Measurements from ENCODE around the gene FNDC3B. TPM values are rescaled to one million over a fixed set of nuclear protein-coding genes. Genes with fewer than 3 reads are reported as not detected.

The FNDC3B gene
- total RNA-seq, 1 experiment from 2014 or later: 173 TPM

GRCh38 chr3:172391592-172392302 is 352.4 kb downstream of the FNDC3B start:
- no peak for DNase-seq (ENCODE audit: low read depth, low spot score)
- POLR2A ChIA-PET: no interaction called here

GRCh38 chr3:172394692-172395091 is 355.3 kb downstream of the FNDC3B start:
- H3K27me3 ChIP-seq (ENCODE audit: control insufficient read depth, insufficient read depth, low read length): no peaks in the 10 kb centered on the region
- no peaks in the 10 kb centered on the region for H3K4me1 ChIP-seq (ENCODE audit: control insufficient read depth, insufficient read depth, low read length)
- no TSS peak for BruUV-seq (replicated peaks)
- H3K36me3 ChIP-seq (ENCODE audit: control insufficient read depth, insufficient read depth, low read length): no peaks in the 10 kb centered on the region; the same call in 1 of the 2 replicates
- intact Hi-C loops (cut with micrococcal nuclease; ENCODE audit: unreplicated experiment): no loop called here
- DNase-seq (ENCODE audit: low read depth, low spot score): no peak
- ChIA-PET POLR2A (no interaction called here), CTCF (no interaction called here)
- TF ChIP-seq TCF7L2 (IDR thresholded peaks at IDR 0.05; ENCODE audit: low read depth, low read length): no peak
- TF ChIP-seq SIN3A (IDR thresholded peaks at IDR 0.05; ENCODE audit: borderline replicate concordance, insufficient read depth, low read depth, low read length): no peak
- no peak overlapping the region for H3K27ac ChIP-seq (ENCODE audit: low read length)
- no peaks in the 10 kb centered on the region for H3K9me3 ChIP-seq (ENCODE audit: control insufficient read depth, insufficient read depth, low read depth, low read length)
- in situ Hi-C loops (cut with HindIII; ENCODE audit: low pct_unique_long_range_greater_than_20kb, low sequenced_read_pairs): no loop called here
- no peak overlapping the region for H3K4me3 ChIP-seq (ENCODE audit: low read depth in 2 of 2, low read length in 2 of 2)
- ATAC-seq: no peak

More at GRCh38 chr3:172391592-172392302, 352.4 kb downstream of the FNDC3B start:
- in situ Hi-C loops (cut with HindIII; ENCODE audit: low pct_unique_long_range_greater_than_20kb, low sequenced_read_pairs) (no loop called here), intact Hi-C loops (cut with micrococcal nuclease; ENCODE audit: unreplicated experiment) (no loop called here)
- BruUV-seq (replicated peaks): no TSS peak
- H3K27ac ChIP-seq (ENCODE audit: low read length): no peak overlapping the region
- no peaks in the 10 kb centered on the region for H3K9me3 ChIP-seq (ENCODE audit: control insufficient read depth, insufficient read depth, low read depth, low read length)
- no peaks in the 10 kb centered on the region for H3K4me1 ChIP-seq (ENCODE audit: control insufficient read depth, insufficient read depth, low read length)
- H3K4me3 ChIP-seq (ENCODE audit: low read depth in 2 of 2, low read length in 2 of 2): no peak overlapping the region
- H3K27me3 ChIP-seq (ENCODE audit: control insufficient read depth, insufficient read depth, low read length): no peaks in the 10 kb centered on the region
- TF ChIP-seq POLR2AphosphoS5 (IDR thresholded peaks at IDR 0.05; ENCODE audit: low read depth, low read length): no peak
- TF ChIP-seq, protein P1, sequence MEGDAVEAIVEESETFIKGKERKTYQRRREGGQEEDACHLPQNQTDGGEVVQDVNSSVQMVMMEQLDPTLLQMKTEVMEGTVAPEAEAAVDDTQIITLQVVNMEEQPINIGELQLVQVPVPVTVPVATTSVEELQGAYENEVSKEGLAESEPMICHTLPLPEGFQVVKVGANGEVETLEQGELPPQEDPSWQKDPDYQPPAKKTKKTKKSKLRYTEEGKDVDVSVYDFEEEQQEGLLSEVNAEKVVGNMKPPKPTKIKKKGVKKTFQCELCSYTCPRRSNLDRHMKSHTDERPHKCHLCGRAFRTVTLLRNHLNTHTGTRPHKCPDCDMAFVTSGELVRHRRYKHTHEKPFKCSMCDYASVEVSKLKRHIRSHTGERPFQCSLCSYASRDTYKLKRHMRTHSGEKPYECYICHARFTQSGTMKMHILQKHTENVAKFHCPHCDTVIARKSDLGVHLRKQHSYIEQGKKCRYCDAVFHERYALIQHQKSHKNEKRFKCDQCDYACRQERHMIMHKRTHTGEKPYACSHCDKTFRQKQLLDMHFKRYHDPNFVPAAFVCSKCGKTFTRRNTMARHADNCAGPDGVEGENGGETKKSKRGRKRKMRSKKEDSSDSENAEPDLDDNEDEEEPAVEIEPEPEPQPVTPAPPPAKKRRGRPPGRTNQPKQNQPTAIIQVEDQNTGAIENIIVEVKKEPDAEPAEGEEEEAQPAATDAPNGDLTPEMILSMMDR (IDR thresholded peaks at IDR 0.05): no peak
- TF ChIP-seq TCF7L2 (IDR thresholded peaks at IDR 0.05; ENCODE audit: low read depth, low read length): no peak
- TF ChIP-seq, protein P2, sequence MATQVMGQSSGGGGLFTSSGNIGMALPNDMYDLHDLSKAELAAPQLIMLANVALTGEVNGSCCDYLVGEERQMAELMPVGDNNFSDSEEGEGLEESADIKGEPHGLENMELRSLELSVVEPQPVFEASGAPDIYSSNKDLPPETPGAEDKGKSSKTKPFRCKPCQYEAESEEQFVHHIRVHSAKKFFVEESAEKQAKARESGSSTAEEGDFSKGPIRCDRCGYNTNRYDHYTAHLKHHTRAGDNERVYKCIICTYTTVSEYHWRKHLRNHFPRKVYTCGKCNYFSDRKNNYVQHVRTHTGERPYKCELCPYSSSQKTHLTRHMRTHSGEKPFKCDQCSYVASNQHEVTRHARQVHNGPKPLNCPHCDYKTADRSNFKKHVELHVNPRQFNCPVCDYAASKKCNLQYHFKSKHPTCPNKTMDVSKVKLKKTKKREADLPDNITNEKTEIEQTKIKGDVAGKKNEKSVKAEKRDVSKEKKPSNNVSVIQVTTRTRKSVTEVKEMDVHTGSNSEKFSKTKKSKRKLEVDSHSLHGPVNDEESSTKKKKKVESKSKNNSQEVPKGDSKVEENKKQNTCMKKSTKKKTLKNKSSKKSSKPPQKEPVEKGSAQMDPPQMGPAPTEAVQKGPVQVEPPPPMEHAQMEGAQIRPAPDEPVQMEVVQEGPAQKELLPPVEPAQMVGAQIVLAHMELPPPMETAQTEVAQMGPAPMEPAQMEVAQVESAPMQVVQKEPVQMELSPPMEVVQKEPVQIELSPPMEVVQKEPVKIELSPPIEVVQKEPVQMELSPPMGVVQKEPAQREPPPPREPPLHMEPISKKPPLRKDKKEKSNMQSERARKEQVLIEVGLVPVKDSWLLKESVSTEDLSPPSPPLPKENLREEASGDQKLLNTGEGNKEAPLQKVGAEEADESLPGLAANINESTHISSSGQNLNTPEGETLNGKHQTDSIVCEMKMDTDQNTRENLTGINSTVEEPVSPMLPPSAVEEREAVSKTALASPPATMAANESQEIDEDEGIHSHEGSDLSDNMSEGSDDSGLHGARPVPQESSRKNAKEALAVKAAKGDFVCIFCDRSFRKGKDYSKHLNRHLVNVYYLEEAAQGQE (IDR thresholded peaks at IDR 0.05; ENCODE audit: insufficient read depth in 1 of 2, low read depth in 2 of 2, low read length in 1 of 2): no peak
- TF ChIP-seq SIN3A (IDR thresholded peaks at IDR 0.05; ENCODE audit: borderline replicate concordance, insufficient read depth, low read depth, low read length): no peak
- no peaks in the 10 kb centered on the region for H3K36me3 ChIP-seq (ENCODE audit: control insufficient read depth, insufficient read depth, low read length)
- CTCF ChIA-PET: no interaction called here
- ATAC-seq: no peak

- Histone ChIP-seq H3K9me3 (ENCODE audit: control insufficient read depth, insufficient read depth, low read depth, low read length) (no peaks in the 10 kb centered on the region), H3K27me3 (ENCODE audit: control insufficient read depth, insufficient read depth, low read length) (no peaks in the 10 kb centered on the region), H3K4me3 (ENCODE audit: low read depth in 2 of 2, low read length in 2 of 2) (no peak overlapping the region), H3K36me3 (ENCODE audit: control insufficient read depth, insufficient read depth, low read length) (peaks cover 4% of the 10 kb centered on the region), H3K4me1 (ENCODE audit: control insufficient read depth, insufficient read depth, low read length) (no peaks in the 10 kb centered on the region), H3K27ac (ENCODE audit: low read length) (no peak overlapping the region)
- BruUV-seq (replicated peaks): no TSS peak
- intact Hi-C loops (cut with micrococcal nuclease; ENCODE audit: unreplicated experiment) (no loop called here), in situ Hi-C loops (cut with HindIII; ENCODE audit: low pct_unique_long_range_greater_than_20kb, low sequenced_read_pairs) (no loop called here)
- DNase-seq (ENCODE audit: low read depth, low spot score) (no peak), ATAC-seq (peak; percentile 30; the same call in 1 of the 2 replicates)
- CTCF ChIA-PET: no interaction called here
- no peak for TF ChIP-seq TCF7L2 (IDR thresholded peaks at IDR 0.05; ENCODE audit: low read depth, low read length)
- TF ChIP-seq, protein P1 (IDR thresholded peaks at IDR 0.05): no peak
- no peak for TF ChIP-seq POLR2AphosphoS5 (IDR thresholded peaks at IDR 0.05; ENCODE audit: low read depth, low read length)
- TF ChIP-seq, protein P2 (IDR thresholded peaks at IDR 0.05; ENCODE audit: insufficient read depth in 1 of 2, low read depth in 2 of 2, low read length in 1 of 2): no peak
- TF ChIP-seq SIN3A (IDR thresholded peaks at IDR 0.05; ENCODE audit: borderline replicate concordance, insufficient read depth, low read depth, low read length): no peak
- POLR2A ChIA-PET: no interaction called here
These were observed 357.0 kb downstream of the FNDC3B start for GRCh38 chr3:172396400-172396799.
